HEK293 (cell line): ENCODE measurements around the gene SMIM41.

Source experiments
- CTCF ChIA-PET: fragments of 350-600 bp; formaldehyde crosslinking; extraction: SDS; loops from one replicate; lab custom pipeline; 2021; ENCODE audit warnings: antibody characterized with exemption; lab: Yijun Ruan, JAX
- POLR2A ChIA-PET: fragments of 300-600 bp; formaldehyde crosslinking; extraction: SDS; loops from one replicate; lab custom pipeline; 2020; ENCODE audit warnings: antibody characterized with exemption, inconsistent platforms; lab: Yijun Ruan, JAX
- H3K27ac ChIP-seq: fragments of 200-500 bp; sonication (Bioruptor generic); 2 replicates; pipeline ENCODE4 v1.5.1; 2014; ENCODE audit warnings: low read depth, low read length, control low read depth, inconsistent platforms; ENCODE audit errors: extremely low read depth
- H3K36me3 ChIP-seq, 2 experiments: fragments of 200-500 bp in 1 of 2; sonication (Bioruptor generic) in 1 of 2; 1 replicate in 1 of 2; 2 replicates in 1 of 2; pipeline ENCODE4 v1.5.1; 2014 to 2017; ENCODE audit warnings: inconsistent platforms in 2 of 2, low read length in 2 of 2; ENCODE audit not compliant: control insufficient read depth in 2 of 2, insufficient read depth in 1 of 2
- H3K4me1 ChIP-seq: fragments of 200-500 bp; sonication (Bioruptor generic); 2 replicates; pipeline ENCODE4 v1.5.1; 2014; ENCODE audit warnings: mild to moderate bottlenecking, low read length, inconsistent platforms; ENCODE audit not compliant: control insufficient read depth, insufficient read depth
- H3K4me3 ChIP-seq: 2 replicates; pipeline ENCODE4 v1.5.1; 2011; ENCODE audit warnings: low read depth, mild to moderate bottlenecking, control low read depth, low read length, moderate library complexity
- H3K9me3 ChIP-seq: fragments of 200-500 bp; sonication (Bioruptor generic); 2 replicates; pipeline ENCODE4 v1.5.1; 2014; ENCODE audit warnings: low read depth, low read length, inconsistent platforms; ENCODE audit not compliant: control insufficient read depth, insufficient read depth
- MEIS1 ChIP-seq: sonication (generic); formaldehyde crosslinking; IDR thresholded peaks from 2 replicates; pipeline ENCODE4 v1.8.1; 2022; ENCODE audit warnings: missing genetic modification reagents, mild to moderate bottlenecking, borderline replicate concordance
- PRDM4 ChIP-seq: fragments of 450-650 bp; formaldehyde crosslinking; IDR thresholded peaks from 2 replicates; pipeline ENCODE4 v1.5.1; 2017; ENCODE audit warnings: missing biosample characterization, missing genetic modification characterization
- SCRT1 ChIP-seq: fragments of 450-650 bp; formaldehyde crosslinking; IDR thresholded peaks from 2 replicates; pipeline ENCODE4 v1.5.1; 2016; ENCODE audit warnings: missing biosample characterization, missing genetic modification characterization, borderline replicate concordance
- SCRT2 ChIP-seq: fragments of 450-650 bp; formaldehyde crosslinking; IDR thresholded peaks from 2 replicates; pipeline ENCODE4 v1.5.1; 2016; ENCODE audit warnings: missing biosample characterization, missing genetic modification characterization
- ZBTB10 ChIP-seq: fragments of 450-650 bp; formaldehyde crosslinking; IDR thresholded peaks from 2 replicates; pipeline ENCODE4 v1.5.1; 2016; ENCODE audit warnings: missing biosample characterization, missing genetic modification characterization
- ZBTB7A ChIP-seq: fragments of 450-650 bp; formaldehyde crosslinking; IDR thresholded peaks from 2 replicates; pipeline ENCODE4 v1.5.1; 2016; ENCODE audit warnings: low read depth, missing biosample characterization, missing genetic modification characterization
- ZNF10 ChIP-seq: fragments of 450-650 bp; formaldehyde crosslinking; IDR thresholded peaks from 2 replicates; pipeline ENCODE4 v1.5.1; 2017; ENCODE audit warnings: missing biosample characterization, missing genetic modification characterization
- ZNF202 ChIP-seq: fragments of 450-650 bp; formaldehyde crosslinking; IDR thresholded peaks from 2 replicates; pipeline ENCODE4 v1.5.1; 2016; ENCODE audit warnings: missing biosample characterization, missing genetic modification characterization, borderline replicate concordance
- ZNF24 ChIP-seq: fragments of 450-650 bp; formaldehyde crosslinking; IDR thresholded peaks from 2 replicates; pipeline ENCODE4 v1.5.1; 2016; ENCODE audit warnings: missing biosample characterization, missing genetic modification characterization
- ZNF324 ChIP-seq: fragments of 450-650 bp; formaldehyde crosslinking; IDR thresholded peaks from 2 replicates; pipeline ENCODE4 v1.5.1; 2016; ENCODE audit warnings: missing biosample characterization, missing genetic modification characterization
- ZNF335 ChIP-seq: fragments of 450-650 bp; formaldehyde crosslinking; conservative IDR thresholded peaks from 2 replicates; pipeline ENCODE4 v1.5.1; 2016; ENCODE audit warnings: missing biosample characterization, missing genetic modification characterization
- ZNF354C ChIP-seq: fragments of 450-650 bp; formaldehyde crosslinking; IDR thresholded peaks from 2 replicates; pipeline ENCODE4 v1.5.1; 2016; ENCODE audit warnings: missing biosample characterization, missing genetic modification characterization, low read depth, borderline replicate concordance
- ZNF433 ChIP-seq: fragments of 450-650 bp; formaldehyde crosslinking; IDR thresholded peaks from 2 replicates; pipeline ENCODE4 v1.5.1; 2016; ENCODE audit warnings: missing biosample characterization, missing genetic modification characterization, low read depth
- ZNF473 ChIP-seq: fragments of 450-650 bp; formaldehyde crosslinking; IDR thresholded peaks from 2 replicates; pipeline ENCODE4 v1.5.1; 2017; ENCODE audit warnings: missing biosample characterization, missing genetic modification characterization
- ZNF530 ChIP-seq: fragments of 450-650 bp; formaldehyde crosslinking; IDR thresholded peaks from 2 replicates; pipeline ENCODE4 v1.5.1; 2016; ENCODE audit warnings: low read depth, missing biosample characterization, missing genetic modification characterization
- ZNF548 ChIP-seq: fragments of 450-650 bp; formaldehyde crosslinking; IDR thresholded peaks from 2 replicates; pipeline ENCODE4 v1.5.1; 2016; ENCODE audit warnings: missing biosample characterization, missing genetic modification characterization
- ZNF571 ChIP-seq: fragments of 450-650 bp; formaldehyde crosslinking; IDR thresholded peaks from 2 replicates; pipeline ENCODE4 v1.5.0; 2017; ENCODE audit warnings: missing biosample characterization, missing genetic modification characterization
- ZNF621 ChIP-seq: fragments of 450-650 bp; formaldehyde crosslinking; IDR thresholded peaks from 2 replicates; pipeline ENCODE4 v1.5.1; 2017; ENCODE audit warnings: missing biosample characterization, missing genetic modification characterization
- ZSCAN18 ChIP-seq: fragments of 450-650 bp; formaldehyde crosslinking; IDR thresholded peaks from 2 replicates; pipeline ENCODE4 v1.5.1; 2016; ENCODE audit warnings: missing biosample characterization, missing genetic modification characterization

SMIM41 gene

GRCh38 chr12:52054833-52055730 is 24.4 kb upstream of the SMIM41 start (continued):
- TF ChIP-seq ZNF473 (no peak), MEIS1 (CRISPR knock-in tag) (no peak), ZBTB7A (no peak), ZNF324 (tag by site-specific recombination) (no peak), ZNF202 (tag by site-specific recombination) (no peak), ZNF621 (tag by site-specific recombination) (no peak), ZNF548 (tag by site-specific recombination) (no peak), ZNF571 (tag by site-specific recombination) (no peak), ZNF530 (tag by site-specific recombination) (no peak), ZNF24 (tag by site-specific recombination) (no peak), ZSCAN18 (tag by site-specific recombination) (no peak), ZNF433 (tag by site-specific recombination) (no peak)

- Histone ChIP-seq H3K4me1 (peaks cover 7% of the 10 kb centered on the region; the same call in 1 of the 2 replicates), H3K27ac (no peak overlapping the region), H3K9me3 (no peaks in the 10 kb centered on the region), H3K4me3 (no peak overlapping the region), H3K36me3 (peaks cover 0 to 38% of the 10 kb centered on the region in 2 experiments; a peak in 1 of 3 replicates)
- no peak for TF ChIP-seq ZNF354C
- peak; percentile 43; the same call in 1 of the 2 replicates for TF ChIP-seq ZNF10 (tag by site-specific recombination)
- TF ChIP-seq ZNF335 (tag by site-specific recombination), result no peak
- POLR2A ChIA-PET, result interaction anchor here (1.3 kb wide), 1 partner anchor 14 kb away, joined by 3 read pairs; the partner anchor contains the start of gene ATG101
- CTCF ChIA-PET, result interaction anchor here (0.6 to 34.8 kb wide), 5 partner anchors 27 to 115 kb away, joined by 3 to 794 read pairs (median 3); no protein-coding TSS in a partner anchor
Measured at GRCh38 chr12:52055731-52056711, 23.5 kb upstream of the SMIM41 start.

- CTCF ChIA-PET, result interaction anchor here (0.5 to 34.8 kb wide), 7 partner anchors 10 to 1981 kb away, joined by 3 to 794 read pairs (median 3); no protein-coding TSS in a partner anchor
- H3K27ac ChIP-seq, result no peak overlapping the region
- 0 out of 2 replicates have a peak, but pooled peaks cover 2% of the 10 kb centered on the region for H3K4me1 ChIP-seq
- H3K36me3 ChIP-seq, result peaks cover 0 to 38% of the 10 kb centered on the region in 2 experiments; a peak in 1 of 3 replicates
- TF ChIP-seq PRDM4 (no peak), SCRT1 (tag by site-specific recombination) (0 out of 2 replicates have a peak, but pooled peaks have one; percentile 57), SCRT2 (tag by site-specific recombination) (peak; percentile 82), ZBTB10 (no peak)
- no peaks in the 10 kb centered on the region for H3K9me3 ChIP-seq
- H3K4me3 ChIP-seq, result no peak overlapping the region
- POLR2A ChIA-PET, result interaction anchor here (1.3 kb wide), 1 partner anchor 13 kb away, joined by 3 read pairs; the partner anchor contains the start of gene ATG101
Measured at GRCh38 chr12:52056801-52057637, 22.5 kb upstream of the SMIM41 start.
